SK-N-MC (cell line): ENCODE results near the gene RTTN.

ENCODE experiments used
- EZH2 ChIP-seq: fragments of 200-600 bp; sonication (generic); IDR thresholded peaks from one replicate; pipeline ENCODE4 v1.6.1; 2017; ENCODE audit warnings: antibody characterized with exemption
- FOXP2 ChIP-seq: optimal IDR thresholded peaks from 2 replicates; pipeline ENCODE3; 2011; ENCODE audit warnings: mild to moderate bottlenecking, moderate library complexity; ENCODE audit not compliant: insufficient read depth; ENCODE audit errors: extremely low read length, control extremely low read depth
- POLR2AphosphoS5 ChIP-seq: IDR thresholded peaks from 2 replicates; pipeline ENCODE4 v1.6.1; 2012; ENCODE audit warnings: mild to moderate bottlenecking, low read depth, low read length, borderline replicate concordance

GRCh38 chr18:70250781-70251180 is 45.3 kb upstream of the RTTN start:
- TF ChIP-seq POLR2AphosphoS5 (no peak), EZH2 (no peak), FOXP2 (no peak)
